ENCODE data around the gene ARHGEF39.

DNA sequence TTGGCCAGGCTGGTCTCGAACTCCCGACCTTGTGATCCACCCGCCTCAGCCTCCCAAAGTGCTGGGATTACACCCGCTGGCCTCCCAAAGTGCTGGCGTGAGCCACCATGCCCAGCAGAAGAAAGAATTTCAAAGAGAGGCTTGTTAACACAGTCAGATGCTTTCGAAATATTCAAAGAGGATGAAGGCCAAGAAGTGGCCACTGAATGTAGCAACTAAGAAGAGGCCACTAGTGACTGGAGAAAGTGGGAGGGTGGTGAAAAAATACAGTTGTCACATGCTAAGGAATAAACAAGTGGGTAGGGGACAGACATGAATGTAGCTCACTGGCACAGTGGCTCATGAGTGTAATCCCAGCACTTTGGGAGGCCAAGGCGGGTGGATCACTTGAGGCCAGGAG is 37.7 kb upstream of the ARHGEF39 start:
- no peak for TF ChIP-seq EZH2 (IDR thresholded peaks at IDR 0.05; ENCODE audit: low read length)
- TF ChIP-seq, protein P1, sequence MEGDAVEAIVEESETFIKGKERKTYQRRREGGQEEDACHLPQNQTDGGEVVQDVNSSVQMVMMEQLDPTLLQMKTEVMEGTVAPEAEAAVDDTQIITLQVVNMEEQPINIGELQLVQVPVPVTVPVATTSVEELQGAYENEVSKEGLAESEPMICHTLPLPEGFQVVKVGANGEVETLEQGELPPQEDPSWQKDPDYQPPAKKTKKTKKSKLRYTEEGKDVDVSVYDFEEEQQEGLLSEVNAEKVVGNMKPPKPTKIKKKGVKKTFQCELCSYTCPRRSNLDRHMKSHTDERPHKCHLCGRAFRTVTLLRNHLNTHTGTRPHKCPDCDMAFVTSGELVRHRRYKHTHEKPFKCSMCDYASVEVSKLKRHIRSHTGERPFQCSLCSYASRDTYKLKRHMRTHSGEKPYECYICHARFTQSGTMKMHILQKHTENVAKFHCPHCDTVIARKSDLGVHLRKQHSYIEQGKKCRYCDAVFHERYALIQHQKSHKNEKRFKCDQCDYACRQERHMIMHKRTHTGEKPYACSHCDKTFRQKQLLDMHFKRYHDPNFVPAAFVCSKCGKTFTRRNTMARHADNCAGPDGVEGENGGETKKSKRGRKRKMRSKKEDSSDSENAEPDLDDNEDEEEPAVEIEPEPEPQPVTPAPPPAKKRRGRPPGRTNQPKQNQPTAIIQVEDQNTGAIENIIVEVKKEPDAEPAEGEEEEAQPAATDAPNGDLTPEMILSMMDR (optimal IDR thresholded peaks at IDR 0.05 in 1 of 3, IDR thresholded peaks at IDR 0.05 in 1 of 3, conservative IDR thresholded peaks at IDR 0.05 in 1 of 3; ENCODE audit: extremely low read depth in 1 of 3, insufficient read depth in 2 of 3, low read length in 3 of 3) = no peak
